Measurements from ENCODE around the gene PARD3B.

GRCh38 chr2:205070889-205071288 lies 525.6 kb downstream of the PARD3B start:
- TF ChIP-seq CTCF (IDR thresholded peaks at IDR 0.05; ENCODE audit: low read length) (no peak), EZH2 (optimal IDR thresholded peaks at IDR 0.05; ENCODE audit: low read depth, low read length) (no peak), EZH2phosphoT487 (IDR thresholded peaks at IDR 0.05; ENCODE audit: low read length) (no peak)

Data from MM.1S (cell line).